ENCODE results near the gene HK1. TPM values are rescaled to one million over a fixed set of nuclear protein-coding genes. Genes with fewer than 3 reads are reported as not detected.

Gene HK1
- total RNA-seq, 1 donor from 2014 or later: 61.3 TPM

GRCh38 chr10:69315100-69315542 lies 36.8 kb downstream of the HK1 start:
- Mint-ChIP-seq H3K4me3 (ENCODE audit: unreplicated experiment) (no peak overlapping the region), H3K4me1 (ENCODE audit: unreplicated experiment) (peaks cover 11% of the 10 kb centered on the region), H3K27me3 (ENCODE audit: unreplicated experiment) (no peaks in the 10 kb centered on the region), H3K9me3 (ENCODE audit: unreplicated experiment) (no peaks in the 10 kb centered on the region), H3K27ac (ENCODE audit: unreplicated experiment) (no peak overlapping the region), H3K36me3 (ENCODE audit: unreplicated experiment) (no peaks in the 10 kb centered on the region)
- DNase-seq (ENCODE audit: extremely low spot score, unreplicated experiment): no peak
- no peak for TF ChIP-seq CTCF (IDR thresholded peaks at IDR 0.05)

GRCh38 chr10:69315610-69316312 lies 37.5 kb downstream of the HK1 start:
- Mint-ChIP-seq H3K4me3 (ENCODE audit: unreplicated experiment) (no peak overlapping the region), H3K9me3 (ENCODE audit: unreplicated experiment) (no peaks in the 10 kb centered on the region), H3K4me1 (ENCODE audit: unreplicated experiment) (peaks cover 16% of the 10 kb centered on the region), H3K36me3 (ENCODE audit: unreplicated experiment) (no peaks in the 10 kb centered on the region), H3K27me3 (ENCODE audit: unreplicated experiment) (no peaks in the 10 kb centered on the region), H3K27ac (ENCODE audit: unreplicated experiment) (no peak overlapping the region)
- no peak for DNase-seq (ENCODE audit: extremely low spot score, unreplicated experiment)
- TF ChIP-seq CTCF (IDR thresholded peaks at IDR 0.05): no peak

GRCh38 chr10:69316313-69317059 lies 38.2 kb downstream of the HK1 start:
- no peak overlapping the region for H3K4me3 Mint-ChIP-seq (ENCODE audit: unreplicated experiment)
- no peak for TF ChIP-seq CTCF (IDR thresholded peaks at IDR 0.05)
- H3K4me1 Mint-ChIP-seq (ENCODE audit: unreplicated experiment): peaks cover 23% of the 10 kb centered on the region
- no peaks in the 10 kb centered on the region for H3K36me3 Mint-ChIP-seq (ENCODE audit: unreplicated experiment)
- DNase-seq (ENCODE audit: extremely low spot score, unreplicated experiment): no peak
- H3K9me3 Mint-ChIP-seq (ENCODE audit: unreplicated experiment): no peaks in the 10 kb centered on the region
- H3K27ac Mint-ChIP-seq (ENCODE audit: unreplicated experiment): no peak overlapping the region
- no peaks in the 10 kb centered on the region for H3K27me3 Mint-ChIP-seq (ENCODE audit: unreplicated experiment)

- H3K36me3 Mint-ChIP-seq (ENCODE audit: unreplicated experiment): no peaks in the 10 kb centered on the region
- no peak for DNase-seq (ENCODE audit: extremely low spot score, unreplicated experiment)
- H3K4me3 Mint-ChIP-seq (ENCODE audit: unreplicated experiment): no peak overlapping the region
- no peak for TF ChIP-seq CTCF (IDR thresholded peaks at IDR 0.05)
- H3K9me3 Mint-ChIP-seq (ENCODE audit: unreplicated experiment): no peaks in the 10 kb centered on the region
- H3K27ac Mint-ChIP-seq (ENCODE audit: unreplicated experiment): no peak overlapping the region
- H3K27me3 Mint-ChIP-seq (ENCODE audit: unreplicated experiment): no peaks in the 10 kb centered on the region
- peaks cover 30% of the 10 kb centered on the region for H3K4me1 Mint-ChIP-seq (ENCODE audit: unreplicated experiment)
Measured at GRCh38 chr10:69317175-69317604, 38.9 kb downstream of the HK1 start.

GRCh38 chr10:69317626-69318105 lies 39.4 kb downstream of the HK1 start:
- DNase-seq (ENCODE audit: extremely low spot score, unreplicated experiment): no peak
- Mint-ChIP-seq H3K36me3 (ENCODE audit: unreplicated experiment) (no peaks in the 10 kb centered on the region), H3K4me3 (ENCODE audit: unreplicated experiment) (peak overlapping the region; percentile 61), H3K9me3 (ENCODE audit: unreplicated experiment) (no peaks in the 10 kb centered on the region), H3K27ac (ENCODE audit: unreplicated experiment) (no peak overlapping the region), H3K4me1 (ENCODE audit: unreplicated experiment) (peaks cover 32% of the 10 kb centered on the region), H3K27me3 (ENCODE audit: unreplicated experiment) (no peaks in the 10 kb centered on the region)
- no peak for TF ChIP-seq CTCF (IDR thresholded peaks at IDR 0.05)
